ENCODE results near the gene UNCX.

Gene UNCX

GRCh38 chr7:1229956-1230355 lies 2.7 kb upstream of the UNCX start:
- TF ChIP-seq ZNF274 (IDR thresholded peaks at IDR 0.05; ENCODE audit: low read depth, low read length) (no peak), SUZ12 (IDR thresholded peaks at IDR 0.05; ENCODE audit: extremely low read depth, insufficient read depth, insufficient read length) (peak; percentile 34), YY1 (IDR thresholded peaks at IDR 0.05; ENCODE audit: insufficient read depth, insufficient read length) (no peak)
- no peak for DNase-seq (ENCODE audit: low read depth, low spot score)
- Histone ChIP-seq H3K4me1 (ENCODE audit: insufficient read depth, insufficient read length) (peaks cover 21% of the 10 kb centered on the region), H3K27me3 (ENCODE audit: insufficient read depth, insufficient read length) (peaks cover 95% of the 10 kb centered on the region), H3K9me3 (ENCODE audit: insufficient read depth, low read length) (no peaks in the 10 kb centered on the region), H3K9ac (ENCODE audit: insufficient read length, low read depth) (no peak overlapping the region), H3K36me3 (ENCODE audit: insufficient read depth, insufficient read length, low read length) (no peaks in the 10 kb centered on the region), H3K4me3 (ENCODE audit: insufficient read length, low read depth) (no peak overlapping the region)

- no peak overlapping the region for H3K4me3 ChIP-seq (ENCODE audit: insufficient read length, low read depth)
- no peaks in the 10 kb centered on the region for H3K36me3 ChIP-seq (ENCODE audit: insufficient read depth, insufficient read length, low read length)
- H3K27me3 ChIP-seq (ENCODE audit: insufficient read depth, insufficient read length) = peaks cover 95% of the 10 kb centered on the region
- TF ChIP-seq SUZ12 (IDR thresholded peaks at IDR 0.05; ENCODE audit: extremely low read depth, insufficient read depth, insufficient read length) (peak; percentile 98), ZNF274 (IDR thresholded peaks at IDR 0.05; ENCODE audit: low read depth, low read length) (no peak)
- no peak for DNase-seq (ENCODE audit: low read depth, low spot score)
- no peak overlapping the region for H3K9ac ChIP-seq (ENCODE audit: insufficient read length, low read depth)
- H3K9me3 ChIP-seq (ENCODE audit: insufficient read depth, low read length) = no peaks in the 10 kb centered on the region
- H3K4me1 ChIP-seq (ENCODE audit: insufficient read depth, insufficient read length) = peaks cover 23% of the 10 kb centered on the region
Observed at GRCh38 chr7:1230411-1231213, 2.1 kb upstream of the UNCX start.

DNA sequence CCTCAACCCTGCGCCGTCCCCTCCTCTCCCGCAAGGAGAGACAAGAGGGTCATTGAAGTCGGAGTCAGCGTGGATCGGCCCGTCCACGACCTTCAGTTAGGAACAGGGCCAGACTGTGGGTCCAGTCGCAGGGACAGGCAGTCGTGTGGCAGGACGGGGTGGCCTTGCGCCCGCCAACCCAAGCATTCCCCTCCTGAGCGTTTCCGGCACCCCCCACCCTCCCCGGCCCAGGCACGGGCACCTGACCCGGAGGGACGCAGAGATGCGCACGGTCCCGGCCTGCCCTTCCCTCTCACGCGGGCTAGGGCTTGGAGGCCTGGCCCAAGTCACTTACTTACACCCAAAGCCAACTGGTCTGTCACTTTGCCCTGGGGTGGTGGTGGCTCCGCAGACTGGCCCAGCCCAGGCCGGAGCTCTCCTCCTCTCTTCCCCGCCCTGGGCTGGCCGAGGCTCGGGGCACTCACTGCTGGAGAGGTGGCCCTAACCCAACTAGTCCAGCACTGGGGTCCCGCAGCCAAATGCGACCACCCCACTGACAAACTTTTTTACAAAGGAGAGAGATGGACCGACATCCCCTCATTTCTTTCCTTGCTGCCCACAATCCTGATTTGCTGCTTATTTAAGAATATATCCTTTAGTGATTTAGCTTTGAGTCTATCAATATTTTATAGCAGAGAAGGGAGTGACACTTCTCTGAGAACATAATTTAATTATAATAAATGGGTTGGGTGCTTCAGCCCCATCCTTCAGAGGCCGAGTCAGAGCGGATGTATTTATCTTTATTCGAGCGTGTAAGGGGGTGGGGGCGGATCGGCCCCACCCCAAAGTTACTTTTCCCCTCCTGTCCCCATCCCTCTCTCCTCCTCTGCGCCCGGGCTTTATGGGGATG lies 1.2 kb upstream of the UNCX start:
- H3K9ac ChIP-seq (ENCODE audit: insufficient read length, low read depth) = no peak overlapping the region
- H3K27me3 ChIP-seq (ENCODE audit: insufficient read depth, insufficient read length) = peaks cover 94% of the 10 kb centered on the region
- TF ChIP-seq YY1 (IDR thresholded peaks at IDR 0.05; ENCODE audit: insufficient read depth, insufficient read length) = no peak
- TF ChIP-seq SUZ12 (IDR thresholded peaks at IDR 0.05; ENCODE audit: extremely low read depth, insufficient read depth, insufficient read length) = no peak
- TF ChIP-seq ZNF274 (IDR thresholded peaks at IDR 0.05; ENCODE audit: low read depth, low read length) = no peak
- no peaks in the 10 kb centered on the region for H3K36me3 ChIP-seq (ENCODE audit: insufficient read depth, insufficient read length, low read length)
- H3K9me3 ChIP-seq (ENCODE audit: insufficient read depth, low read length) = no peaks in the 10 kb centered on the region
- peaks cover 23% of the 10 kb centered on the region for H3K4me1 ChIP-seq (ENCODE audit: insufficient read depth, insufficient read length)
- no peak for DNase-seq (ENCODE audit: low read depth, low spot score)
- no peak overlapping the region for H3K4me3 ChIP-seq (ENCODE audit: insufficient read length, low read depth)

DNA sequence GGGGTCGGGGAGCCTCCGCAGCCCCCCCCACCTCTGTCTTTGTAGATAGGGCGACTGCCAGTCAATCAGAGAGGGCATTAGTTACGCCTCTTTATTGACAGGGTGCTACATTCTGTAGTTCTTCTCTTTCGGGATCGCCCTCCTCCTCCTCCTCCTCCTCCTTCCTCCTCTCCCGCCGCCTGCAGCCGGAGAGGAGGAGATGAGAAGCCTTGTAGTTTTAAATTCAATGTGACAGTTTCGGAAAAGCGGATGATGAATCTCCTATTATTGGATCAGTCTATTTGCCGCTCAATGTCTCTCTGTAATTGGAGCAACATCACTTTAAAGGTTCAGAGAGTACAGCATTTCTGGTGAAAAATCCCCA lies 587 bp upstream of the UNCX start:
- Histone ChIP-seq H3K4me3 (ENCODE audit: insufficient read length, low read depth) (no peak overlapping the region), H3K4me1 (ENCODE audit: insufficient read depth, insufficient read length) (peaks cover 16% of the 10 kb centered on the region), H3K9ac (ENCODE audit: insufficient read length, low read depth) (no peak overlapping the region), H3K36me3 (ENCODE audit: insufficient read depth, insufficient read length, low read length) (no peaks in the 10 kb centered on the region), H3K27me3 (ENCODE audit: insufficient read depth, insufficient read length) (peaks cover 92% of the 10 kb centered on the region), H3K9me3 (ENCODE audit: insufficient read depth, low read length) (no peaks in the 10 kb centered on the region)
- TF ChIP-seq YY1 (IDR thresholded peaks at IDR 0.05; ENCODE audit: insufficient read depth, insufficient read length) (no peak), ZNF274 (IDR thresholded peaks at IDR 0.05; ENCODE audit: low read depth, low read length) (no peak), SUZ12 (IDR thresholded peaks at IDR 0.05; ENCODE audit: extremely low read depth, insufficient read depth, insufficient read length) (peak; percentile 83)
- no peak for DNase-seq (ENCODE audit: low read depth, low spot score)

DNA sequence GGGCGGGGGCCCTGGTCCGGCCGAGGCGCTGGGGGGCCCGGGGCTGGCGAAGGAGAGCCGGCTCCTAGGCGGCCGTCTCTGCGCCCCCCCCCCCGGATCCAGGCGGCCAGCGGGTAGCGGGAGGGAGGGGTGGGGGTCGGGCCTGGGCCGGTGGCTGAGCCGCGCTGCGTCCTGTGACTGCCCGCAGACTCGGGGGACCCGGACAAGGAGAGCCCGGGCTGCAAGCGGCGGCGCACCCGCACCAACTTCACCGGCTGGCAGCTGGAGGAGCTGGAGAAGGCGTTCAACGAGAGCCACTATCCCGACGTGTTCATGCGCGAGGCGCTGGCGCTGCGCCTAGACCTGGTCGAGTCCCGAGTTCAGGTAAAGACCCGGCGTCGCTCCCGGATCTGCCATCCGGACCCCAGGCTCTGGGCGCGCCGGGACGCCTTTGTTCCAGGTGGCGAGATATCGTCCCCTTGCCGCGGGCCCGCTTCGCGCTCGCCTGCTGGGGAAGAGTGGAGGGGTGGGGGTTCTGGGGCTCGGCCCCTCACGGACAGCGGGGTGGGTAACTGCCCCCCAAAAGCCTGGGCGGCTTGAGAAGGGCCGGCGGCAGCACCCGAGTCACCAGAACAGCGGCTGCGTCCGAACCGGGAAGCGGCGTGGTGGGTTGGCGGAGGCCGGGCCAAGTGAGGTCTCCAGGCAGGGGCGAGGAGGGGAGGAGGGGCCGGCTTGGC lies 819 bp downstream of the UNCX start:
- H3K9ac ChIP-seq (ENCODE audit: insufficient read length, low read depth) = no peak overlapping the region
- H3K27me3 ChIP-seq (ENCODE audit: insufficient read depth, insufficient read length) = peaks cover 92% of the 10 kb centered on the region
- H3K4me1 ChIP-seq (ENCODE audit: insufficient read depth, insufficient read length) = peaks cover 13% of the 10 kb centered on the region
- H3K4me3 ChIP-seq (ENCODE audit: insufficient read length, low read depth) = no peak overlapping the region
- H3K9me3 ChIP-seq (ENCODE audit: insufficient read depth, low read length) = no peaks in the 10 kb centered on the region
- H3K36me3 ChIP-seq (ENCODE audit: insufficient read depth, insufficient read length, low read length) = no peaks in the 10 kb centered on the region
- TF ChIP-seq SUZ12 (IDR thresholded peaks at IDR 0.05; ENCODE audit: extremely low read depth, insufficient read depth, insufficient read length) = peak; percentile 91
- TF ChIP-seq YY1 (IDR thresholded peaks at IDR 0.05; ENCODE audit: insufficient read depth, insufficient read length) = no peak
- no peak for DNase-seq (ENCODE audit: low read depth, low spot score)

DNA sequence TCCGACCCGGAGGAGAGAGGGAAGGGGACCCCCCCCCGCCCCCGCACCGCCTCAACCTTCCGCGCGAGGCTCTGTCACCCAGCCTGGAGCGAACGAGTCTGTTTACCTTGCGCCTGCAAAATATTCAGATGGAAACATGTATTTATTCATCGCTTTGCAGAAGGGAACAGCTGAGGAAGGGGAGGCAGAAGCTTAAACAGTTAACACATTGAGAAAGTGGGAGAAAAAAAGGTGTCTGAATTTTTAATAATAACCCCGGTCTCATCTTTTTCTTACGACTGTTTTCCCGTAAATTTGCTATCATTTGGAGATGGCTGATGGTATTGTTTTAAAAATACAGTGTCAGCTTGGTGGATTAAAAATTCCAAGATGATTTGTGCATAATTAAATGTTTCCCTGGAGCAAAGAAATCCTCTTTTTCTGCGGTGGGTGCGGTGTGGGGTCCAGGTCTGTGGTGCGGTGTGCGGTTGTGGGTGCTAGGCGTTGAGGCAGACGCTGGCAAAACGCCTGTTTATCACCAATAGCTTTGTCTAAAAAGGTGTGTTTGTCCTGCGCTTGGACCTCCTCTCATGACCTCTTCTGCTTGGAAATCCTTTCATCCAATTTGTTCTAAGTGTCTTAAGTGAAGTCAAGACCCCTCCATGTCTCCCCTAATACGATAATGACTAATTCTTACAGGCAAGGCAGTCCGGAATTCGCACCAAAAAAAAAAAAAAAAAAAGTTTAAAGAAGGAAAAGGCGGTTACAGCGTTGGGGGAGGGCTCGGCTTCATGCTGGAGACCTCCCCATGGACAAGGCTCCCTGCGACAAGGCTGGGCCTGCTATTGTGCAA lies 1.6 kb downstream of the UNCX start:
- Histone ChIP-seq H3K4me1 (ENCODE audit: insufficient read depth, insufficient read length) (peaks cover 14% of the 10 kb centered on the region), H3K4me3 (ENCODE audit: insufficient read length, low read depth) (no peak overlapping the region), H3K36me3 (ENCODE audit: insufficient read depth, insufficient read length, low read length) (no peaks in the 10 kb centered on the region), H3K27me3 (ENCODE audit: insufficient read depth, insufficient read length) (peaks cover 92% of the 10 kb centered on the region), H3K9me3 (ENCODE audit: insufficient read depth, low read length) (no peaks in the 10 kb centered on the region), H3K9ac (ENCODE audit: insufficient read length, low read depth) (no peak overlapping the region)
- TF ChIP-seq SUZ12 (IDR thresholded peaks at IDR 0.05; ENCODE audit: extremely low read depth, insufficient read depth, insufficient read length) (peak; percentile 10), ZNF274 (IDR thresholded peaks at IDR 0.05; ENCODE audit: low read depth, low read length) (no peak)
- DNase-seq (ENCODE audit: low read depth, low spot score) = no peak

All from NT2/D1 (cell line).